BE2C (cell line): ENCODE measurements around the gene PLLP.
"Not testable (repeated sequence)": the region's sequence is repeated elsewhere in the genome, so short reads cannot be mapped to it uniquely, and the experiment has no call there.

Source experiments
- DNase-seq: peaks from one replicate; pipeline ENCODE4 v3.0.0-alpha.2; 2020
- H3K27me3 ChIP-seq: fragments of 250-450 bp; sonication (Bioruptor Pico); 2 replicates; pipeline ENCODE4 v1.5.1; 2020; ENCODE audit warnings: mild to moderate bottlenecking
- H3K36me3 ChIP-seq: fragments of 250-450 bp; sonication (Bioruptor Pico); 2 replicates; pipeline ENCODE4 v1.5.1; 2020; ENCODE audit warnings: mild to moderate bottlenecking
- H3K4me1 ChIP-seq: fragments of 250-450 bp; sonication (Bioruptor Pico); 2 replicates; pipeline ENCODE4 v1.5.1; 2020
- H3K4me3 ChIP-seq: 2 replicates; pipeline ENCODE4 v1.5.1; 2011; ENCODE audit warnings: low read depth, low read length
- H3K9me3 ChIP-seq: fragments of 250-450 bp; sonication (Bioruptor Pico); 2 replicates; pipeline ENCODE4 v1.5.1; 2020
- TF ChIP-seq, protein P1 (sequence below): IDR thresholded peaks from 2 replicates; pipeline ENCODE4 v1.5.1; 2012; ENCODE audit warnings: mild to moderate bottlenecking, low read depth, low read length

Gene PLLP

DNA sequence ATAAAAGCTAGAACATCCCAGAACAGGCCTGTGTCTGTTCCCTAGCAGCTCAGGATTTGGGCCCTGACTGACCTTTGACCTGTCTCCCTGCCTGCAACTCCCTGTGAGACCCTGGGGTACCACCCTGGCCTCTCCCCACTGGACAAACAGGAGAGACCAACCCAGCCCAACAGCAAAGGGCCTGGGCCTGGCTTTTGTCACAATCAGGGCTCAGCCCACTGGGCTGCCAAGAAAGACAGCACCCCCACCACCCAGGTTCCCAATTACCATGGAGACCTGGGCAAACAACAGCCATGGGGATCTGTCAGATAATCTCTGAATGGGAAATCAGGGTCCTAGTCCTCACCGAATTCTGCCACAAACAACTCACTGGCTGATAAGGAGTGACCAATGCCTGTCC lies 11.1 kb downstream of the PLLP start:
- H3K4me3 ChIP-seq, result no peak overlapping the region
- no peaks in the 10 kb centered on the region for H3K27me3 ChIP-seq
- TF ChIP-seq, protein P1, sequence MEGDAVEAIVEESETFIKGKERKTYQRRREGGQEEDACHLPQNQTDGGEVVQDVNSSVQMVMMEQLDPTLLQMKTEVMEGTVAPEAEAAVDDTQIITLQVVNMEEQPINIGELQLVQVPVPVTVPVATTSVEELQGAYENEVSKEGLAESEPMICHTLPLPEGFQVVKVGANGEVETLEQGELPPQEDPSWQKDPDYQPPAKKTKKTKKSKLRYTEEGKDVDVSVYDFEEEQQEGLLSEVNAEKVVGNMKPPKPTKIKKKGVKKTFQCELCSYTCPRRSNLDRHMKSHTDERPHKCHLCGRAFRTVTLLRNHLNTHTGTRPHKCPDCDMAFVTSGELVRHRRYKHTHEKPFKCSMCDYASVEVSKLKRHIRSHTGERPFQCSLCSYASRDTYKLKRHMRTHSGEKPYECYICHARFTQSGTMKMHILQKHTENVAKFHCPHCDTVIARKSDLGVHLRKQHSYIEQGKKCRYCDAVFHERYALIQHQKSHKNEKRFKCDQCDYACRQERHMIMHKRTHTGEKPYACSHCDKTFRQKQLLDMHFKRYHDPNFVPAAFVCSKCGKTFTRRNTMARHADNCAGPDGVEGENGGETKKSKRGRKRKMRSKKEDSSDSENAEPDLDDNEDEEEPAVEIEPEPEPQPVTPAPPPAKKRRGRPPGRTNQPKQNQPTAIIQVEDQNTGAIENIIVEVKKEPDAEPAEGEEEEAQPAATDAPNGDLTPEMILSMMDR, result no peak
- peak; percentile 52 for DNase-seq
- H3K4me1 ChIP-seq, result peaks cover 13% of the 10 kb centered on the region
- H3K36me3 ChIP-seq, result no peaks in the 10 kb centered on the region
- H3K9me3 ChIP-seq, result no peaks in the 10 kb centered on the region

DNA sequence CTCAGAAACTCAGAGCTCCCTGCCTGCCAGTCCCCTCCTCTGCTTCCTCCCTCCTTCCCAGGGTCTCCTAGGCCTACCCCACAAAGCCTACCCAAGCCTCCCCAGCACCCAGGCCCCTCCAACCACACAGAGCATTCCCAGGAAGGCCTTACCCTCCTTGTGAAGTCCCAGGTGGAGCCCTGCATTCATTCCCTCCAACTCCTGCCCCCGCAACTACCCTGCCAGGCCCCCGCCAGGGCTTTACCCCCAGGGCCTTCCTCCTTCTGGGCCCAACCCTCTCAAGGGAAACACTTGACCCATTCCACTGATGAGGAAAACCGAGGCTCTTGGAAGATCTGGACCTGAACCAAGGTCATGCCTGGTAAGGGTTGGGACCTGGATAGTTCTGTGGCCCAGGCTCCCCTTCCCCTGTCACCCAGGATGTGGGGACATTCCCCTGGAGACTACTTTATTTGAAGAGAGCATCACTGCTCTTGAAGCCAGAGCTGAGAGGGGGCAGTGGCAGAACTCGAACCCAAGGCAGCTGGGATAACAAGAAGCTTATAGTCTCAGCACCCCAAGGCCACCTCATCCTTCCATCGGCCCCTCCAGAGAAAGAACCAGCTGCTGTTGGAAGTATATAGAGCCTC lies 12.5 kb downstream of the PLLP start:
- Histone ChIP-seq H3K4me3 (no peak overlapping the region), H3K27me3 (no peaks in the 10 kb centered on the region), H3K36me3 (no peaks in the 10 kb centered on the region), H3K9me3 (no peaks in the 10 kb centered on the region), H3K4me1 (peaks cover 14% of the 10 kb centered on the region)
- TF ChIP-seq, protein P1, result no peak
- no peak for DNase-seq

DNA sequence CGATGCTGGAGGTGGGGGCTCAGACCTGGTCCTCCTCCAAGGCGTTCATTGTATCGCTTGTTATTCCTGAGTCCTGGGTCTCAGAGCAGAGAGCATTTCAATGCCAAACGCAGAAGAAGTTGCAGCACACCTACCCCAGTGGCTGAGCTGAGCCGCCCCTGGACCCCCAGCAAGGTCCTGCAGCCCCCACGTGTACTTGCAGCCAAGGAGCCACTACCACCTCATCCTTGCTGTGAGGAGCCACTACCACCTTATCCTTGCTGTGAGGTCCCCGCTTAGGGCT lies 13.5 kb downstream of the PLLP start:
- no peaks in the 10 kb centered on the region for H3K36me3 ChIP-seq
- H3K27me3 ChIP-seq, result no peaks in the 10 kb centered on the region
- H3K9me3 ChIP-seq, result no peaks in the 10 kb centered on the region
- peaks cover 15% of the 10 kb centered on the region for H3K4me1 ChIP-seq
- TF ChIP-seq, protein P1, result no peak
- H3K4me3 ChIP-seq, result no peak overlapping the region
- no peak for DNase-seq

DNA sequence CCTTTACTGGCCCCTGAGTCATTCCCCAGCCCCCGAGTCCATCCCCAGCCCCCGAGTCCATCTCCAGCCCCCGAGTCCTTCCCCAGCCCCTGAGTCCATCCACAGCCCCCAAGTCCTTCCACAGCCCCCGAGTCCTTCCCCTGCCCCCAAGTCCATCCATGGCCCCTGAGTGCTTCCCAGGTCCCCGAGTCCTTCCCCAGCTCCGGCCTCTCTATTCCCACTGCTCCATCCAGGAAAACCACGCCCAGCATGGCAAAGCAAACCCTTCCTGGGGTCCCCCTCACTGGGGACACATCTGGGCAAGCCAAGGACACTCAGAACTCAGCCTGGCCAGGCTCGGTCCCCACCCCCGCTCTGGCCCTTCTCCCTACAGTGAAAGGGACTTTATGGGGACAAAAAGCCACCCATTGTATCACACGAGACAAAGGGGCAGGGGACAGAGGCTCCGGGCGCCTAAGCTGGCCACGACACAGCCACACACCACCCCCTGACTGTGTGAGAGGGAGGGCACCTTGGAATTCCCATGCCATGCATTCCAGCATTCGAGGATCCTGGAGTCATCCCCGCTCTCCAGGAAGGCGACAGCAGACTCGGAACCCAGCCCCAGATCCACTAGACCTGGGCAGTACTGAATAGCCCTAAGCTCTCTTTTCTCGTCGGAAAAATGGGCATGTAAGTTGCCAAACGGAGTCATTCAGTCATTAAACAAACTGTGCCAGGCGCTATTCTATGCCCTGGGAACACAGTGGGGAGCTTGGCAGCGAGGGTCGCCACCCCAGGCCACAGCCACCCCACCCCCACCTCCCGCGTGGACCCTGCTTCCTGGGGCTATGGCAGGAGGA lies 14.0 kb downstream of the PLLP start:
- no peaks in the 10 kb centered on the region for H3K9me3 ChIP-seq
- H3K27me3 ChIP-seq, result no peaks in the 10 kb centered on the region
- TF ChIP-seq, protein P1, result no peak
- H3K4me1 ChIP-seq, result peaks cover 20% of the 10 kb centered on the region
- DNase-seq, result no peak
- no peak overlapping the region for H3K4me3 ChIP-seq
- H3K36me3 ChIP-seq, result no peaks in the 10 kb centered on the region

DNA sequence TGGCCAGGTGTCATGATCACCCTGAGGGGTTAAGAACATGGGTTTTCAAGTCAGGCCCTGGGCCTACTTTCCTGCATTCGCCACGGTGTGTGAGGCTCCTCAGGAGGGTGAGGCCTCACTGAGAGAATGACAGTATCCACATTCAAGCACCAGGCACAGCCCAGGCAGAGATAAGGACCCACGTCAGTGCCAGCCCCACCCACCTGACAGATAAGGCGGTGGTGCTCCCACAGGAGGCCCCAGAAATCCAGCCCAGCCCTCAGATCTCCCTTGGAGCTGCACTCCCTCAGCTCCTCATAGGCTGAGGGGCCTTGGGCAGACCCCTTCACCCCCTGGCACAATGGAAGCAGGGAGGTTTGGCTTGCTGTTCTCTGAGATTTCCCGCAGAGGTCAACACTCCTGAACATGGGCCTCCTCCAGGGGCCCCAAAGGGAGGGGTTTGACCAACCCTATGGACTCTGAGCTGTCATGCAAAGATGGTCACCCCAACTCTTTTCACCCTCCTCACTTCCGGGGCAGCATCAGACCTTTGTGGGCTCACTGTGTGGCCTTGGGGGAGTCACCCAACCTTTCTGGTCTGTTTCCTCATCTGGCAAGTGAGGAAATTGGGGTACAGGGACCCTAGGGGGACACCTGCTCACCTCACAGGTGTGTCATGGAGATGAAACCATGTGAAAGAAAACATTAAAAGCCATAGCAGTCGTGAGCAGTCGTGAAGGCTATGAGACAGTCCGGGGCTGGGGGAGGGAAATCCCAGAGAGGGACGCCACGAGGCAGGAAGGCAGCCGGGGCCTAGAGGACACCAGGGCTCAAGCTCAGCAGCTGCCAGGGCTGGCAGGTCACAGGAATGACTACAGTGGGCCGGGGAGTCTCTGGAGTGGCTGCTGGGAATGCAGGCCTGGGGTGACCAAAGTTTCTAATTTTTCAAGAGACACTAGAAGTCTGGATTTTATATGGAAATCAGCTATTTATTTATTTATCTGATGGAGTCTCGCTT lies 15.4 kb downstream of the PLLP start:
- H3K27me3 ChIP-seq, result no peaks in the 10 kb centered on the region
- H3K36me3 ChIP-seq, result no peaks in the 10 kb centered on the region
- TF ChIP-seq, protein P1, result no peak
- H3K4me1 ChIP-seq, result peaks cover 23% of the 10 kb centered on the region
- no peak overlapping the region for H3K4me3 ChIP-seq
- DNase-seq, result peak; percentile 68
- H3K9me3 ChIP-seq, result no peaks in the 10 kb centered on the region

DNA sequence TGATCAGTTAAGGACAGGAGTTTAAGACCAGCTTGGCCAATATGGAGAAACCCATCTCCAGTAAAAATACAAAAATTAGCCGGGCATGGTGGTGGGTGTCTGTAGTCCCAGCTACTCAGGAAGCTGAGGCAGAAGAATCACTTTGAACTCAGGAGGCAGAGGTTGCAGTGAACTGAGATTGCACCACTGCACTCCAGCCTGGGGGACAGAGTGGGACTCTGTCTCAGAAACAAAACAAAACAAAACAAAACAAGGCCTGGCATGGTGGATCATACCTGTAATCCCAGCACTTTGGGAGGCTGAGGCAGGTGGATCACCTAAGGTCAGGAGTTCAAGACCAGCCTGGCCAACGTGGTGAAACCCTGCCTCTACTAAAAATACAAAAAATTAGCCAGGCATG lies 17.1 kb downstream of the PLLP start:
- not testable (repeated sequence) for DNase-seq, H3K9me3 ChIP-seq, H3K4me3 ChIP-seq, H3K27me3 ChIP-seq, H3K36me3 ChIP-seq
- H3K4me1 ChIP-seq, result peaks cover 20% of the 10 kb centered on the region
